Measurements from ENCODE around the gene HACD2.

The HACD2 gene

DNA sequence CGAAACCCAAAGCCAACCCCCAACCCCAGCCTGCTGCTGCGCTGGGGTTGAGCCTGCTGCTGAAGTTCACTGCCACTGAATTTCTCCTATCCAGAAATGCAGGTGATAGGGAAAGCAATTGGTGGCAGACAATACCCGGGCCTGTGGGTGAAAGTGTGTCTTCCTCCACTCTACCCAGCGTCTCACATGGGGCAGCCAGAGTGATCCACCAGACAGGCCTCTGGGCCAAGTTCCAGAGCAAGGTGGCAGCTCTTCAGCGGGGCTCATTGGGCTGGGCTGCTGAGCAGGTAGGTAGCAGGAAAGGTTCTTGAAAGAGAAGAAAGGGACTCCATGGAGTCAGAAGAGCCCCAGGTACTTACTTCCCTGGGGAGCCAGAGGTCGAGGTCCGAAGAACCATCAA lies 141.9 kb downstream of the HACD2 start:
- TF ChIP-seq CEBPB (IDR thresholded peaks at IDR 0.05) = no peak

DNA sequence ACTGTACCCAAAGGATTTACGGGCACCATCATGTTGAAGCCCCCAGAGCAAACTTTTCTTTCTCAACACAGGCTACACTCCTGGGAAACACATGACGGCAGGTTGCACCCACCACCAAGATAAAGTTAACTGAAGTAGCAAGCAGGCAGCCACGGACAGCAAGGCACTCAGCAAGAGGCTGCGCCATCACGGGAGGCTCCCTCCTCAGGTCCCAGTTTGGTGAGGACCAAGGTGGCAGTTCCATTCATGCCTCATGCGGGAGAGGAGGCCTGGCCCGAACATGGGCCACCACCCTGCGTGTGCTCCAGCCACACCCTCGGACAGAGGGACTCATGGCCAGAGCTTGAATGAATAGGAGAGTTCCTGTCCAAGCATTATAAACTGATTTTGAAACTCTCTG lies 142.7 kb downstream of the HACD2 start:
- TF ChIP-seq EGR1 (IDR thresholded peaks at IDR 0.05) (no peak), CEBPB (IDR thresholded peaks at IDR 0.05) (no peak), TAF1 (IDR thresholded peaks at IDR 0.05; ENCODE audit: low read depth) (no peak), TCF12 (IDR thresholded peaks at IDR 0.05; ENCODE audit: low read depth) (no peak), TEAD4 (IDR thresholded peaks at IDR 0.05) (no peak), YY1 (IDR thresholded peaks at IDR 0.05; ENCODE audit: low read depth) (no peak), NFIC (IDR thresholded peaks at IDR 0.05) (no peak), CREB1 (IDR thresholded peaks at IDR 0.05; ENCODE audit: low read depth) (no peak), ZBTB7A (IDR thresholded peaks at IDR 0.05; ENCODE audit: low read depth) (no peak), FOXM1 (IDR thresholded peaks at IDR 0.05; ENCODE audit: borderline replicate concordance, low read depth) (no peak)
- TF ChIP-seq, protein P1, sequence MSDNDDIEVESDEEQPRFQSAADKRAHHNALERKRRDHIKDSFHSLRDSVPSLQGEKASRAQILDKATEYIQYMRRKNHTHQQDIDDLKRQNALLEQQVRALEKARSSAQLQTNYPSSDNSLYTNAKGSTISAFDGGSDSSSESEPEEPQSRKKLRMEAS (IDR thresholded peaks at IDR 0.05) = no peak
- TF ChIP-seq, protein P2, sequence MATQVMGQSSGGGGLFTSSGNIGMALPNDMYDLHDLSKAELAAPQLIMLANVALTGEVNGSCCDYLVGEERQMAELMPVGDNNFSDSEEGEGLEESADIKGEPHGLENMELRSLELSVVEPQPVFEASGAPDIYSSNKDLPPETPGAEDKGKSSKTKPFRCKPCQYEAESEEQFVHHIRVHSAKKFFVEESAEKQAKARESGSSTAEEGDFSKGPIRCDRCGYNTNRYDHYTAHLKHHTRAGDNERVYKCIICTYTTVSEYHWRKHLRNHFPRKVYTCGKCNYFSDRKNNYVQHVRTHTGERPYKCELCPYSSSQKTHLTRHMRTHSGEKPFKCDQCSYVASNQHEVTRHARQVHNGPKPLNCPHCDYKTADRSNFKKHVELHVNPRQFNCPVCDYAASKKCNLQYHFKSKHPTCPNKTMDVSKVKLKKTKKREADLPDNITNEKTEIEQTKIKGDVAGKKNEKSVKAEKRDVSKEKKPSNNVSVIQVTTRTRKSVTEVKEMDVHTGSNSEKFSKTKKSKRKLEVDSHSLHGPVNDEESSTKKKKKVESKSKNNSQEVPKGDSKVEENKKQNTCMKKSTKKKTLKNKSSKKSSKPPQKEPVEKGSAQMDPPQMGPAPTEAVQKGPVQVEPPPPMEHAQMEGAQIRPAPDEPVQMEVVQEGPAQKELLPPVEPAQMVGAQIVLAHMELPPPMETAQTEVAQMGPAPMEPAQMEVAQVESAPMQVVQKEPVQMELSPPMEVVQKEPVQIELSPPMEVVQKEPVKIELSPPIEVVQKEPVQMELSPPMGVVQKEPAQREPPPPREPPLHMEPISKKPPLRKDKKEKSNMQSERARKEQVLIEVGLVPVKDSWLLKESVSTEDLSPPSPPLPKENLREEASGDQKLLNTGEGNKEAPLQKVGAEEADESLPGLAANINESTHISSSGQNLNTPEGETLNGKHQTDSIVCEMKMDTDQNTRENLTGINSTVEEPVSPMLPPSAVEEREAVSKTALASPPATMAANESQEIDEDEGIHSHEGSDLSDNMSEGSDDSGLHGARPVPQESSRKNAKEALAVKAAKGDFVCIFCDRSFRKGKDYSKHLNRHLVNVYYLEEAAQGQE (IDR thresholded peaks at IDR 0.05; ENCODE audit: low read depth) = no peak

Measured in Ishikawa (cell line).